Activated T-cell treated with anti-CD3 and anti-CD28 coated beads for 1 hour (primary cell): ENCODE results near the gene MALL.
"Not testable (repeated sequence)": the region's sequence is repeated elsewhere in the genome, so short reads cannot be mapped to it uniquely, and the experiment has no call there.

Experiments used
- DNase-seq: peaks from one replicate; pipeline ENCODE4 v3.0.0-alpha.2; 2020; ENCODE audit warnings: low read depth

The MALL gene

GRCh38 chr2:110097506-110098220, 18.0 kb downstream of the MALL start:
- no peak for DNase-seq

- DNase-seq = no peak
Observed at GRCh38 chr2:110095994-110096633, 19.5 kb downstream of the MALL start.

GRCh38 chr2:110094884-110095534, 20.6 kb downstream of the MALL start:
- DNase-seq = not testable (repeated sequence)

- not testable (repeated sequence) for DNase-seq
Observed at GRCh38 chr2:110093924-110094323, 21.7 kb downstream of the MALL start.

GRCh38 chr2:110090164-110090563, 25.5 kb downstream of the MALL start:
- not testable (repeated sequence) for DNase-seq

- DNase-seq = not testable (repeated sequence)
Observed at GRCh38 chr2:110083757-110084156, 31.9 kb downstream of the MALL start.

- not testable (repeated sequence) for DNase-seq
Observed at GRCh38 chr2:110083162-110083561, 32.5 kb downstream of the MALL start.

- DNase-seq = not testable (repeated sequence)
Observed at GRCh38 chr2:110078104-110078503, 37.5 kb downstream of the MALL start.

- not testable (repeated sequence) for DNase-seq
Observed at GRCh38 chr2:110075896-110076295, 39.7 kb downstream of the MALL start.

GRCh38 chr2:110069869-110070268, 45.8 kb downstream of the MALL start:
- not testable (repeated sequence) for DNase-seq

GRCh38 chr2:110068153-110068552, 47.5 kb downstream of the MALL start:
- DNase-seq = not testable (repeated sequence)

- DNase-seq = not testable (repeated sequence)
Observed at GRCh38 chr2:110062332-110062731, 53.3 kb downstream of the MALL start.

- DNase-seq = not testable (repeated sequence)
Observed at GRCh38 chr2:110060550-110060949, 55.1 kb downstream of the MALL start.

GRCh38 chr2:110059694-110060358, 55.8 kb downstream of the MALL start:
- not testable (repeated sequence) for DNase-seq

GRCh38 chr2:110059009-110059693, 56.5 kb downstream of the MALL start:
- DNase-seq = not testable (repeated sequence)

- not testable (repeated sequence) for DNase-seq
Observed at GRCh38 chr2:110058034-110058433, 57.6 kb downstream of the MALL start.

GRCh38 chr2:110055819-110056408, 59.7 kb downstream of the MALL start:
- DNase-seq = not testable (repeated sequence)

GRCh38 chr2:110054521-110055407, 60.9 kb downstream of the MALL start:
- not testable (repeated sequence) for DNase-seq

- DNase-seq = not testable (repeated sequence)
Observed at GRCh38 chr2:110053688-110054087, 61.9 kb downstream of the MALL start.

GRCh38 chr2:110052166-110052565, 63.5 kb downstream of the MALL start:
- DNase-seq = not testable (repeated sequence)
